Measurements from ENCODE around the gene ENPP7.

ENPP7 gene

GRCh38 chr17:79729761-79730160, 982 bp upstream of the ENPP7 start (continued):
- no peak for TF ChIP-seq ZNF791 (tag by site-specific recombination; IDR thresholded peaks at IDR 0.05)

- ChIA-PET POLR2A (no interaction called here), CTCF (no interaction called here)
- no peaks in the 10 kb centered on the region for H3K9me3 ChIP-seq (ENCODE audit: control insufficient read depth, insufficient read depth, low read depth, low read length)
- H3K27ac ChIP-seq (ENCODE audit: extremely low read depth, low read depth, low read length), result no peak overlapping the region
- no peaks in the 10 kb centered on the region for H3K36me3 ChIP-seq (ENCODE audit: control insufficient read depth in 2 of 2, insufficient read depth in 1 of 2, low read length in 2 of 2)
- no peaks in the 10 kb centered on the region for H3K4me1 ChIP-seq (ENCODE audit: control insufficient read depth, insufficient read depth, low read length)
- no peak overlapping the region for H3K4me3 ChIP-seq (ENCODE audit: low read depth, low read length)
- no peak for TF ChIP-seq TRIM28 (IDR thresholded peaks at IDR 0.05; ENCODE audit: borderline replicate concordance, low read length)
- no peak for TF ChIP-seq ZNF19 (tag by site-specific recombination; IDR thresholded peaks at IDR 0.05; ENCODE audit: low read depth)
- no peak for TF ChIP-seq OVOL3 (tag by site-specific recombination; IDR thresholded peaks at IDR 0.05)
- TF ChIP-seq ZSCAN16 (tag by site-specific recombination; IDR thresholded peaks at IDR 0.05), result no peak
- no peak for TF ChIP-seq ZNF626 (tag by site-specific recombination; IDR thresholded peaks at IDR 0.05)
- TF ChIP-seq, protein P1, sequence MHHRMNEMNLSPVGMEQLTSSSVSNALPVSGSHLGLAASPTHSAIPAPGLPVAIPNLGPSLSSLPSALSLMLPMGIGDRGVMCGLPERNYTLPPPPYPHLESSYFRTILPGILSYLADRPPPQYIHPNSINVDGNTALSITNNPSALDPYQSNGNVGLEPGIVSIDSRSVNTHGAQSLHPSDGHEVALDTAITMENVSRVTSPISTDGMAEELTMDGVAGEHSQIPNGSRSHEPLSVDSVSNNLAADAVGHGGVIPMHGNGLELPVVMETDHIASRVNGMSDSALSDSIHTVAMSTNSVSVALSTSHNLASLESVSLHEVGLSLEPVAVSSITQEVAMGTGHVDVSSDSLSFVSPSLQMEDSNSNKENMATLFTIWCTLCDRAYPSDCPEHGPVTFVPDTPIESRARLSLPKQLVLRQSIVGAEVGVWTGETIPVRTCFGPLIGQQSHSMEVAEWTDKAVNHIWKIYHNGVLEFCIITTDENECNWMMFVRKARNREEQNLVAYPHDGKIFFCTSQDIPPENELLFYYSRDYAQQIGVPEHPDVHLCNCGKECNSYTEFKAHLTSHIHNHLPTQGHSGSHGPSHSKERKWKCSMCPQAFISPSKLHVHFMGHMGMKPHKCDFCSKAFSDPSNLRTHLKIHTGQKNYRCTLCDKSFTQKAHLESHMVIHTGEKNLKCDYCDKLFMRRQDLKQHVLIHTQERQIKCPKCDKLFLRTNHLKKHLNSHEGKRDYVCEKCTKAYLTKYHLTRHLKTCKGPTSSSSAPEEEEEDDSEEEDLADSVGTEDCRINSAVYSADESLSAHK (tag by site-specific recombination; IDR thresholded peaks at IDR 0.05), result no peak
- no peak for TF ChIP-seq ZNF791 (tag by site-specific recombination; IDR thresholded peaks at IDR 0.05)
- TF ChIP-seq ZNF280C (tag by site-specific recombination; IDR thresholded peaks at IDR 0.05), result no peak
Observed at GRCh38 chr17:79730437-79730768, 340 bp upstream of the ENPP7 start.

DNA sequence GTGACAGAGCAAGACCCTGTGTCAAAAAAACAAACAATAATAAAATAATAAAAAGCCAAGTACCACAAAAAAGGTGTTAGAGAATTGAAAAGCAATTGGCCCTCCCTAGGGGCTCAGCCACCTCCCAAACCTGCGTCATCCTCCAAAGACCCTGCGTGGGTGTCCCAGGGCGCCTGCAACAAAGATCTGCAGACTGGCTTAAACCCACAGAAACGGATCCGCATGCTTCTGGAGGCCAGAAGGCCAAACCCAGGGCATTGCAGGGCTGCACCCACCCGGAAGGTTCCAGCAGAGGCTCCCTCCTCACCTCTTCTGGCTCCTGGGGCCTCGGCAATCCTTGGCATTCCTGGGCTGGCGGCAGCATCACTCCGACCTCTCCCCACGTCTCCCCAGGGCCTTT, 1.5 kb downstream of the ENPP7 start:
- Histone ChIP-seq H3K27ac (ENCODE audit: extremely low read depth, low read depth, low read length) (no peak overlapping the region), H3K9me3 (ENCODE audit: control insufficient read depth, insufficient read depth, low read depth, low read length) (no peaks in the 10 kb centered on the region), H3K4me3 (ENCODE audit: low read depth, low read length) (no peak overlapping the region), H3K4me1 (ENCODE audit: control insufficient read depth, insufficient read depth, low read length) (no peaks in the 10 kb centered on the region), H3K36me3 (ENCODE audit: control insufficient read depth in 2 of 2, insufficient read depth in 1 of 2, low read length in 2 of 2) (no peaks in the 10 kb centered on the region)
- ChIA-PET CTCF (interaction anchor here (0.9 to 2.0 kb wide), 3 partner anchors 9 to 277 kb away, joined by 3 to 9 read pairs (median 3); no protein-coding TSS in a partner anchor), POLR2A (interaction anchor here (0.6 kb wide), 1 partner anchor 1723 kb away, joined by 6 read pairs; no protein-coding TSS in a partner anchor)
- TF ChIP-seq, protein P2, sequence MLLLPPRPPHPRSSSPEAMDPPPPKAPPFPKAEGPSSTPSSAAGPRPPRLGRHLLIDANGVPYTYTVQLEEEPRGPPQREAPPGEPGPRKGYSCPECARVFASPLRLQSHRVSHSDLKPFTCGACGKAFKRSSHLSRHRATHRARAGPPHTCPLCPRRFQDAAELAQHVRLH (tag by site-specific recombination; IDR thresholded peaks at IDR 0.05), result no peak
- TF ChIP-seq ZNF174 (tag by site-specific recombination; IDR thresholded peaks at IDR 0.05) (no peak), ZNF112 (tag by site-specific recombination; IDR thresholded peaks at IDR 0.05) (no peak), PRDM2 (tag by site-specific recombination; IDR thresholded peaks at IDR 0.05; ENCODE audit: borderline replicate concordance) (no peak), TRIM28 (IDR thresholded peaks at IDR 0.05; ENCODE audit: borderline replicate concordance, low read length) (no peak), ZNF433 (tag by site-specific recombination; IDR thresholded peaks at IDR 0.05; ENCODE audit: low read depth) (no peak), ZBTB8A (tag by site-specific recombination; IDR thresholded peaks at IDR 0.05) (no peak), KLF8 (tag by site-specific recombination; IDR thresholded peaks at IDR 0.05) (no peak)
- TF ChIP-seq, protein P3, sequence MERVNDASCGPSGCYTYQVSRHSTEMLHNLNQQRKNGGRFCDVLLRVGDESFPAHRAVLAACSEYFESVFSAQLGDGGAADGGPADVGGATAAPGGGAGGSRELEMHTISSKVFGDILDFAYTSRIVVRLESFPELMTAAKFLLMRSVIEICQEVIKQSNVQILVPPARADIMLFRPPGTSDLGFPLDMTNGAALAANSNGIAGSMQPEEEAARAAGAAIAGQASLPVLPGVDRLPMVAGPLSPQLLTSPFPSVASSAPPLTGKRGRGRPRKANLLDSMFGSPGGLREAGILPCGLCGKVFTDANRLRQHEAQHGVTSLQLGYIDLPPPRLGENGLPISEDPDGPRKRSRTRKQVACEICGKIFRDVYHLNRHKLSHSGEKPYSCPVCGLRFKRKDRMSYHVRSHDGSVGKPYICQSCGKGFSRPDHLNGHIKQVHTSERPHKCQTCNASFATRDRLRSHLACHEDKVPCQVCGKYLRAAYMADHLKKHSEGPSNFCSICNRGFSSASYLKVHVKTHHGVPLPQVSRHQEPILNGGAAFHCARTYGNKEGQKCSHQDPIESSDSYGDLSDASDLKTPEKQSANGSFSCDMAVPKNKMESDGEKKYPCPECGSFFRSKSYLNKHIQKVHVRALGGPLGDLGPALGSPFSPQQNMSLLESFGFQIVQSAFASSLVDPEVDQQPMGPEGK (tag by site-specific recombination; IDR thresholded peaks at IDR 0.05), result no peak
- TF ChIP-seq, protein P4, sequence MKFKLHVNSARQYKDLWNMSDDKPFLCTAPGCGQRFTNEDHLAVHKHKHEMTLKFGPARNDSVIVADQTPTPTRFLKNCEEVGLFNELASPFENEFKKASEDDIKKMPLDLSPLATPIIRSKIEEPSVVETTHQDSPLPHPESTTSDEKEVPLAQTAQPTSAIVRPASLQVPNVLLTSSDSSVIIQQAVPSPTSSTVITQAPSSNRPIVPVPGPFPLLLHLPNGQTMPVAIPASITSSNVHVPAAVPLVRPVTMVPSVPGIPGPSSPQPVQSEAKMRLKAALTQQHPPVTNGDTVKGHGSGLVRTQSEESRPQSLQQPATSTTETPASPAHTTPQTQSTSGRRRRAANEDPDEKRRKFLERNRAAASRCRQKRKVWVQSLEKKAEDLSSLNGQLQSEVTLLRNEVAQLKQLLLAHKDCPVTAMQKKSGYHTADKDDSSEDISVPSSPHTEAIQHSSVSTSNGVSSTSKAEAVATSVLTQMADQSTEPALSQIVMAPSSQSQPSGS (tag by site-specific recombination; IDR thresholded peaks at IDR 0.05; ENCODE audit: low read depth), result no peak

Measured in HEK293 (cell line).